Neural progenitor cell (in vitro differentiated cells): ENCODE data around the gene CEND1.

Source experiments
- EZH2 ChIP-seq: fragments of 200-600 bp; sonication (generic); IDR thresholded peaks from 2 replicates; pipeline ENCODE4 v1.6.1; 2017; ENCODE audit warnings: antibody characterized with exemption, mild to moderate bottlenecking, moderate library complexity
- EZH2phosphoT487 ChIP-seq: fragments of 200-600 bp; sonication (generic); IDR thresholded peaks from 2 replicates; pipeline ENCODE4 v1.6.1; 2017; ENCODE audit warnings: antibody characterized with exemption
- TF ChIP-seq, protein P1 (sequence below): fragments of 200-600 bp; sonication (generic); IDR thresholded peaks from 2 replicates; pipeline ENCODE4 v1.5.1; 2017; ENCODE audit warnings: antibody characterized with exemption, mild to moderate bottlenecking

GRCh38 chr11:788009-788640 is 1.8 kb downstream of the CEND1 start:
- TF ChIP-seq, protein P1, sequence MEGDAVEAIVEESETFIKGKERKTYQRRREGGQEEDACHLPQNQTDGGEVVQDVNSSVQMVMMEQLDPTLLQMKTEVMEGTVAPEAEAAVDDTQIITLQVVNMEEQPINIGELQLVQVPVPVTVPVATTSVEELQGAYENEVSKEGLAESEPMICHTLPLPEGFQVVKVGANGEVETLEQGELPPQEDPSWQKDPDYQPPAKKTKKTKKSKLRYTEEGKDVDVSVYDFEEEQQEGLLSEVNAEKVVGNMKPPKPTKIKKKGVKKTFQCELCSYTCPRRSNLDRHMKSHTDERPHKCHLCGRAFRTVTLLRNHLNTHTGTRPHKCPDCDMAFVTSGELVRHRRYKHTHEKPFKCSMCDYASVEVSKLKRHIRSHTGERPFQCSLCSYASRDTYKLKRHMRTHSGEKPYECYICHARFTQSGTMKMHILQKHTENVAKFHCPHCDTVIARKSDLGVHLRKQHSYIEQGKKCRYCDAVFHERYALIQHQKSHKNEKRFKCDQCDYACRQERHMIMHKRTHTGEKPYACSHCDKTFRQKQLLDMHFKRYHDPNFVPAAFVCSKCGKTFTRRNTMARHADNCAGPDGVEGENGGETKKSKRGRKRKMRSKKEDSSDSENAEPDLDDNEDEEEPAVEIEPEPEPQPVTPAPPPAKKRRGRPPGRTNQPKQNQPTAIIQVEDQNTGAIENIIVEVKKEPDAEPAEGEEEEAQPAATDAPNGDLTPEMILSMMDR: no peak
- TF ChIP-seq EZH2phosphoT487: no peak
- no peak for TF ChIP-seq EZH2
